Kidney capillary endothelial cell (primary cell): ENCODE measurements around the gene CLEC18C.
"Not testable (repeated sequence)": the region's sequence is repeated elsewhere in the genome, so short reads cannot be mapped to it uniquely, and the experiment has no call there.

Experiments
- DNase-seq: peaks from one replicate; pipeline ENCODE4 v3.0.0-alpha.2; 2018; ENCODE audit warnings: low spot score

CLEC18C gene

DNA sequence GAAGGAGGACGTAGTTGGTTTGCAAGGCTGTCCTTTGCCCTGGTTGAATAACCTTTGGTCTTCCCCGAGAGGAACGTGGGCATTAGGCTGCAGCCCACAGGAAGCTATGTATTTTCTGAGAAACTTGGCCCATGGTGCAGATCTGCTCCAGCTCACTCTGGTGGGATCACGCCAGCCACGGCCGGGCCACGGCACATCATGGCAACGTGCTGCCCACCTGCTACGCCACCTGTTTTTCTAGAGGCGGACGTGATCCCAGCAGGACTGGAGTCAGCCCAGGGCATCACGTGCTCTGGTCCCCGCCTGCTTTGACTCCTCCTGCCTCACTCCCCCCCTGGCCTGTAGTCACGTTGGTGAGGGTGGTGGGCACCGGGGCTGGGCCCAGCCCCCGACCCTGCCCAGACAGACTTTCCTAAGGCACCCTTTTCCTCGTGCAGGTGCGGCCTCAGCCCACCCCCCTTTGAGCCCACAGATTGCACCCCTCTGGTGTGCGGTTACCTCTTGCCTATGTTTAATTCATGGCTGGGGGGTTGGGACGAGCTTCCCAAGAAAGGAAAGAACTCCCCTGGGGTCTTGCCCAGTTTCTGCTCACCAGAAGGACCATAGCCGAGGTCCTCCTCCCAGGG, at the start of gene CLEC18C:
Gene CLEC18C (plus strand): TSS at position 576 of the 626 bp plus-strand sequence. CDS start 492 bp downstream, outside the sequence.
- not testable (repeated sequence) for DNase-seq

DNA sequence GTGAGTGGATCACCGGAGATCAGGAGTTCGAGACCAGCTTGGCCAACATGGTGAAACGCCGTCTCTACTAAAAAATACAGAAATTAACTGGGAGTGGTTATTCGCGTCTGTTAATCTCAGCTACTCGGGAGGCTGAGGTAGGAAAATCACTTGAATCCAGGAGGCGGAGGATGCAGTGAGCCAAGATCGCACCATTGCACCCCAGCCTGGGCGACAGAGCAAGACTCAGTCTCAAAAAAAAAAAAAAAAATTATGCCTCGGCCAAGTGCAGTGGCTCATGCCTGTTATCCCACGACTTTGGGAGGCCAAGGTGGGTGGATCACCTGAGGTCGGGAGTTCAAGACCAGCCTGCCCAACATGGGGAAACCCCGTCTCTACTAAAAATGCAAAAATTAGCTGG, 49.8 kb upstream of the CLEC18C start:
- not testable (repeated sequence) for DNase-seq

DNA sequence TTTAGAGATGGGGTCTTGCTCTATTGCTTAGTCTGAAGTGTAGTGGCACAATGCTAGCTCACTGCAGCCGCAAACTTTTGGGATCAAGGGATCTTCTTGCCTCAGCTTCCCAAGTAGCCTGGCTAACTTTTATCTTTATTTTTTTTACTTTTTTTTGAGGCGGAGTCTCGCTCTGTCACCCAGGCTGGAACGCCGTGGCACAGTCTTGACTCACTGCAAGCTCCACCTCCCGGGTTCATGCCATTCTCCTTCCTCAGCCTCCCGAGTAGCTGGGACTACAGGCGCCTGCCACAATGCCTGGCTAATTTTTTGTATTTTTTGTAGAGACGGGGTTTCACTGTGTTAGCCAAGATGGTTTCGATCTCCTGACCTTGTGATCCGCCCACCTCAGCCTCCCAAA, 47.4 kb upstream of the CLEC18C start:
- DNase-seq, result not testable (repeated sequence)

DNA sequence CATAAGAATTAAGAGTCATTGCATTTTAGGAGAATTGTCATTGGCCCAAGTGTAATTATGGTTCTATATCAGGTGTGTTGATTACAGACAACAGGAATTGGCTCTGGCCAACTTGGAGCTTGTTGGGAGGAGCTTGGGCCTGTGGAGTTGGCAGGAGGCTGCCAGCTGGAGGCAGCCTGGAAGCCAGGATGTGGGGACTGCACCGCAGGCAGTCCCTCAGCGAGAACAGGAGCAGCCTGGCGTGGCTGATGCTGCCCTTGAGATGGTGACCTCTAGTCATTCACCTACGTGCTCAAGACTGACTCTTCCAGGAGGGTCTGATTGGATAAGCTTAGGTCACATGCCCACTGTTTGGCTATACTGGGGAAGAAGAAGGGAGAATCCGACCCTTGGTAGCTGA, 45.9 kb upstream of the CLEC18C start:
- not testable (repeated sequence) for DNase-seq

DNA sequence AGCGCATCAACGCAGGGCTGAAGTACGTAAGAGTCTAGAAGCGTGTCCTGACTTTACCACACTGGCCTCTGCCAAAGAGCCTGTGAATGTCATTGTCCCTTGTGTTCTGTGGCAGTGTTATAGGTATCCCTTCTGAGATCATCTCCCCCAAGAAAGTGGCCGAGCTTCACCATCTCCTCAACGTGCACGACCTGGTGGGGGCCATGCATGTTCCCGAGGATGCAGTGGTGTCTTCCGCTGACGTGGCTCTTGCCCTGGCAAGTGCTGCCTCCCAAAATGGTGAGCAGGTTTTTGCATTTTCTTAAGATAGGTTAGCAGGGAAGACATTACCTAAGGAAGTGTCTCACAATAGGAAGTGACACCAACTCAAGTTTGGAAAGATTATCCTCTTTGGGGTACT, 44.7 kb upstream of the CLEC18C start:
- not testable (repeated sequence) for DNase-seq

DNA sequence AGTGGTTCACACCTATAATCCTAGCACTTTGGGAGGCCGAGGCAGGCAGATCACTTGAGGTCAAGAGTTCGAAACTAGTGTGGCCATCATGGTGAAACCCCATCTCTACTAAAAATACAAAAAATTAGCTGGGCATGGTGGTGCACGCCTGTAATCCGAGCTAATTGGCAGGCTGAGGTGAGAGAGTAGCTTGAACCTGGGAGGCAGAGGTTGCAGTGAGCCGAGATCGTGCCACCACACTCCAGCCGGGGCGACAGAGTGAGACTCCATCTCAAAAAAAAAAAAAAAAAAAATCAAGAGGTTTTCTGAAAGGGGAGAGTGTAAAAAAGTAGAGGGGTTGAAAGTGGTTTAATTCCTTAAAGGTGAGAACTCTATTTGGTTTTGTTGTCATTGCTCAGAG, 37.8 kb upstream of the CLEC18C start:
- not testable (repeated sequence) for DNase-seq

DNA sequence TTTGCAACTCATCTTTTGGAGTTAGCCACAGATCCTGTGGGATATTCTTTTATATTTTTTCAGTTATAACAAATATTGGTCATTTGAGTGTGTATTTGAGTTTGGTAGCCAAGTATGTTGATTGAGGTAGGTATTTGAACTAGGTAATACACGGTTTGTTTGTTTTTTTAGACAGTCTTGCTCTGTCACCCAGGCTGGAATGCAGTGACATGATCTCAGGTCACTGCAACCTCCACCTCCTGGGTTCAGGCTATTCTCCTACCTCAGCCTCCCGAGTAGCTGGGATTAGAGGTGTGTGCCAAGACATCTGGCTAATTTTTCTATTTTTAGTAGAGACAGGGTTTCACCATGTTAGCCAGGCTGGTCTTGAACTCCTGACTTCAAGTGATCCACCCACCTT, 37.0 kb upstream of the CLEC18C start:
- DNase-seq, result not testable (repeated sequence)

DNA sequence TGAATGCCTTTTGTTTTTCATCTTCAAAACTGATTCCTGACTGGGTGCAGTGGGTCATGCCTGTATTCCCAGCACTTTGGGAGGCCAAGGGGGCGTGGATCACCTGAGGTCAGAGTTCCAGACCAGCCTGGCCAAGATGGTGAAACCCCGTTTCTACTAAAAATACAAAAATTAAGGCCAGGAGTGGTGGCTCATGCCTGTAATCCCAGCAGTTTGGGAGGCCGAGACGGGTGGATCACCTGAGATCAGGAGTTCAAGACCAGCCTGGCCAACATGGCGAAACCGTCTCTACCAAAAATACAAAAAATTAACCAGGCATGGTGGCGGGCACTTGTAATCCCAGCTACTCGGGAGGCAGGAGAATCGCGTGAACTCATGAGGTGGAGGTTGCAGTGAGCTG, 30.8 kb upstream of the CLEC18C start:
- not testable (repeated sequence) for DNase-seq

DNA sequence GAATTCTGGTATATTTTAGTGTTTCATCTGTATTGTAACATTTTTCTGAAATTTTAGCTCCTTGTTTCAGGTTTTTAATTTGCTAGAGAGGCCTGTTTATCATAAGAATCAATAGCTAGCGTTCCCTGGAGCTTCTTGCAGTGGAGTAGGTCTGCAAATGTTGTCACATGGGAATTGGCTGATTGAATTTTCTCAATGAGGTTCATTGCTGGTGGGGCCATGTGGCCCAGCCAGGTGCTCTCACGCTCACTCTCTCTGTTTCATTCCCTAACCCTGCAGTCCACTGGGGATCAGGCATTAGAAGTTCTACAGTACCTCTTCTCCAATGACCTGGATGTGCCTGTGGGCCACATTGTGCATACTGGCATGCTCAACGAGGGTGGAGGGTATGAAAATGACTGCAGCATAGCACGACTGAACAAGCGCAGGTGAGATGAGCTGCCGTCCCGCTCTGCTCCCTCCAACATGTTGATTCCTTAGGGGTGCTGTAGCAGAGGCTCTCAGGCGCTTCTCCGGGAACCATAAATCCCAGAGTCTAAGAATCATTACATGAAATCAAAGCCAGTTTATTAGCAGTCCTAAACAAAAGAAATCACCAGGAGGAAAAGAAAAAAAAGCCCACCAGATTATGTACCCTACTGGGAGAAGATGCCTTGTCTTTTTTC, 30.2 kb upstream of the CLEC18C start:
- DNase-seq, result not testable (repeated sequence)

DNA sequence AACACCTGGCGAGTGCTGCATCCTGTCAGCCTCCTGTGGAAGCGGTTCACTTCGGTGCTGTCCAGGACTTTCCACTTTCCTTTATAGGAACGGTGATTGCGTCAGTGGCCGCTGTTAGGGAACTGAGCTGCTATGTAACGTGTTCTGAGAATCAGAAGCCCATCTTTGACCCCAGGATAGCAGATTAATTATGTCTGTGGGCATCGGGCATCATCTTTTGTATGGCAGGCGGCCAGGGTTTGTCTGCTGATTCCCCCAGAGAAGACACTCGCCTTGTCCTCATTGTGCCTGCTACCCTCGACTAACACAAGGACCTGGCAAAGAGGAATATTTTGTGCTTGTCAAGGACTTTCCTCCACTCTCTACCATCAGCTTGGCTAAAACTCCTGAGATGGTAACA, 25.7 kb upstream of the CLEC18C start:
- DNase-seq, result not testable (repeated sequence)

DNA sequence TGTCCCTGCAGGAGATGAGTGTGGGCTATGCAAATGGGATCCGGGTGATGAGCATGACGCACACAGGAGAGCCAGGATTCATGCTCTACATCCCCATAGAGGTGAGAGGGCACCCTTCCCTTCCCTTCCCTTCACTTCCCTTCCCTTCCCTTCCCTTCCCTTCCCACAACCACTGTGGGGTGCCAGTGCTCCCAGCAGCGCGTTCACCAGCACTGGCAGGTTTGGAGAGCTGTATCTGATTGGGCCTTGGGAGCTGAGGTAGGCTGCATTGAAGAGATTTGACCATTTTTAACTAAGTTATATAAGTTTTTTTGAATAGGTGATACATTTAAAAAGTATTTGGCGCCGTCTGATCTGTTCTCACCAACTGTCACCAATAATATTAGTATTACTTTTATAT, 25.1 kb upstream of the CLEC18C start:
- not testable (repeated sequence) for DNase-seq

DNA sequence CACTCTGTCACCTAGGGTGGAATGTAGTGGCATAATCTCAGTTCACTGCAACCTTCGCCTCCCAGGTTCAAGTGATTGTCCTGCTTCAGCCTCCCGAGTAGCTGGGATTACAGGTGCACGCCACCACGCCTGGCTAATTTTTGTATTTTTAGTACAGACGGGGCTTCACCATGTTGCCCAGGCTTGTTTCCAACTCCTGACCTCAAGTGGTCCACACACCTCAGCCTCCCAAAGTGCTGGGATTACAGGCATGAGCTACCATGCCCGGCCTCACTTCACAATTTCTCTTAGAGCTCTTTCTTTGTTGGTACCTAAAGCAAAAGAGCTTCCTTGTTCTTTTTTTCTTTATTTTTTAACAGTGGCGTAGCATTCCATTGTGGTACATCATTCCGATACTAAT, 24.3 kb upstream of the CLEC18C start:
- not testable (repeated sequence) for DNase-seq

DNA sequence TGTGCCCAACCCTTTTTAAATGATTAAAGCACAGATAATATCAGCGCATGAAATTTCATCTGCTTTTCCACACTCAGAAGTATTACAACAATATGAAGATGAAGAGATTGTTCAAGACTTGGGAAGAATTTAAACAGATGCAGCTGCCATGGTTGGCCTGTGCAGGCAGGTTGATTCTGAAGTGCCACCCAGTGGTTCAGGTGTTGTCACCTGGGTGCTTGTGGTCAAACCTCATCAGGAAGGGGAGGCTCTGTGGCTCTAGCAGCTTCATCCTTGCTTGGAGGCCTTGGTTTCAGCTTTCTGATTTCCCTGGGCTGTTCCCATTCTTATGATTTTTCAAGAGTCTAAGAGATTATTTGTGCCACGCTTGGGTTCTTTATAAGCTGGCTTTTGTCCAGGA, 22.2 kb upstream of the CLEC18C start:
- DNase-seq, result no peak

DNA sequence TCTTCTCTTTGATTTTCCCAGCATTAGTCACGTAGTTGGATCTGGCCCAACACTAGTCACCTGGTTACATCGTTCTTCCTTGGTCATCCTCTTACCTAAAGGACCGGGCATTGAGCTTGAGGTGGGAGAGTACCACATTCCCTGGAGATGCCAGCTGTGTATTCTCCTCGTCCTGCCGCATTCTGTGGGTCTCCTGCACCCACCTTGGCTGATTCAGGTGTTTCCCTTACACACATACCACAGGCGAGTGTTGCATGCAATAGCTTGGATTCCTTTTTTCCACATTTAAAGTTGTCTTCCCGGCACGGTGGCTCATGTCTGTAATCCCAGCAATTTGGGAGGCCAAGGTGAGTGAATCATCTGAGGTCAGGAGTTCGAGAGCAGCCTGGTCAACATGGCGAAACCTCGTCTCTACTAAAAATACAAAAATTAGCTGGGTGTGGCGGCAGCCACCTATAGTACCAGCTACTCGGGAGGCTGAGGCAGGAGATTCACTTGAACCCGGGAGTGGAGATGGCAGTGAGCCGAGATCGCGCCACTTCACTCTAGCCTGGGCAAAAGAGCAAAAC, 21.6 kb upstream of the CLEC18C start:
- no peak for DNase-seq

DNA sequence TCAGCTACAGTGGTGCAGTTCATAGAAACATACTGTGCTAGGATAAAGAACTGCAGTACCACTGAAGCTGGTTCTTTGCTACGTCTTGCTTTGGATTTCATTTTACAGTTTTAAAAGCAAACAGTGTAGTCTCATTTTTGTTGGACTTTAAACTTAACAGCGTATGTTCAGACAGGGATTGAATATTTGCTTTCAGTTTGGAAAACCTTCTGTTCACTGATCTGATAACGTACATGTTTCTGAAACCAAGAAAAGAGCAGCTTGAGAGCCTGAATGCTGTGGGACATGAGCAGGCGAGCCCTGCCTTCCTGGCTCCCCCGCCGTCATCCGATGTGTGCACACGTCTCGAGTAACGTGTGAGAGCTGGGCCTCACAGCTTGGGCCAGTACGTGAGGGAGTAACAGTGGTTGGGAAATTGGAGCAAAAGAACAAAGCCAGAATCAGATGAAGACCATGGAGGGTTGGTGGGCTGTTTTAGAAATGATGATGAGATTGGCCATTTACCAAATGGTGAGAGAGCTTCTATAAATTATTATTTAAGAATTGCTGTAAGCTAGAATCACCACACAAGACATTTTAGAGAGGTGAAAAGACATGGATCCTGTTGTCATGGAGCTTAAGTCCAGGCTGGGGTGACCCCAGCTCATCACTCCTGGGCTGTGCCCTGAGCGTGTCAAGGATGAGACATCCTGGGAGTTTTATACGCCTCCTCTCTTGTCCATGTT, 20.8 kb upstream of the CLEC18C start:
- no peak for DNase-seq

DNA sequence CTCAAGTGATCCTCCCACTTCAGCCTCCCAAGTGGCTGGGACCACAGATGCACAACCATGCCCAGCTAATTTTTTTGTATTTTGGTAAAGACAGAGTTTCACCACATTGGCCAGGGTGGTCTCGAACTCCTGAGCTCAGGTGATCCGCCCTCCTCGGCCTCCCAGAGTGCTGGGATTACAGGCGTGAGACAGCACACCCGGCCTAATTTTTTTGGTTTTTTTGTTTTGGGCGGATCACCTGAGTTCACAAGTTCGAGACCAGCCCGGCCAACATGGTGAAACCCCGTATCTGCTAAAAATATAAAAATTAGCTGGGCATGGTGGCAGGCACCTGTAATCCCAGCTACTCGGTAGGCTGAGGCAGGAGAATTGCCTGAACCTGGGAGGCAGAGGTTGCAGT, 18.9 kb upstream of the CLEC18C start:
- not testable (repeated sequence) for DNase-seq

DNA sequence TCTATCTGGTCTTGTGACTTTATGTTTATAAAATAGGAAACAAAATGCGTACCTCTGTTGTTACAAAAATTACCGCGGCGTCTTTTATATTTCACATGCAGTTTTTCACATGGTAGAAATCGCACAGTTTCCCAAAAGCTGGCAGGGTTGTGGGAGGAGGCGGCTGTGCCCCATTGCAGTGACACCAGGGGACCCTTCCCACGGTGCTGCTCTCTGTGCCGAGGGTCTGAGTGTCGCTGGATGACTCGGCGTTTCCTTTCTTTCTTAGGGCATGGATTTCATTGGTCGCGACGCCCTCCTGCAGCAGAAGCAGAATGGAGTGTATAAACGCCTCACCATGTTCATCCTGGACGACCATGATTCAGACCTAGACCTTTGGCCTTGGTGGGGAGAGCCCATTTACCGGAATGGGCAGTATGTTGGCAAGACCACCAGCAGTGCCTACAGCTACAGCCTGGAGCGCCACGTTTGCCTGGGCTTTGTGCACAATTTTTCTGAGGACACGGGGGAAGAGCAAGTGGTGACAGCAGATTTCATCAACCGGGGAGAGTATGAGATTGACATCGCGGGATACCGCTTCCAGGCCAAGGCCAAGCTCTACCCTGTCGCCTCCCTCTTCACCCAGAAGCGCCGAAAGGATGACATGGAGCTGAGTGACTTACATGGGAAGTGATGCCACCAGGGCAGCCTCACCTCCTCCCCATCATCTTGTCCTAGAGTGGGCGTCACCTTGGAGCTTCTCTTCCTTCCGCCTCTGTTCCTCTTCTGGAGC, 17.2 kb upstream of the CLEC18C start:
- DNase-seq, result no peak

DNA sequence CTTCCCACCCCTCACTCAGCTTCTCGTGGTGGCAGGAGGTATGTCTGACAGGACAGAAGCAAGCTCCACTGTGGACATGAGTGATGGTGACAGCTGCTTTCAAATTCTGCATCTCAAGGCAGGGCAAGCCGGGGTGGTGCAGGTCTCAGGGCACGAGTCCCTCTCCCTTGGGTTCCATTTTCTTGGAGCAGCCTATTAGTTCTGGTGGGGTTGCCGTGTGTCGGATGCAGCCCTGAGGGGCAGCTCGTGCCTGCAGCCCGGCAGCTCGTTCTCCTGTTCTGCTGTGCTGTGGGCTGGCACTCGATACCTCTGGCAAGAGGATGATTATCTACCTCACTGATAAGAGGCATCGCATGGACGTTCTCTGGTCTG, 16.5 kb upstream of the CLEC18C start:
- DNase-seq, result no peak

DNA sequence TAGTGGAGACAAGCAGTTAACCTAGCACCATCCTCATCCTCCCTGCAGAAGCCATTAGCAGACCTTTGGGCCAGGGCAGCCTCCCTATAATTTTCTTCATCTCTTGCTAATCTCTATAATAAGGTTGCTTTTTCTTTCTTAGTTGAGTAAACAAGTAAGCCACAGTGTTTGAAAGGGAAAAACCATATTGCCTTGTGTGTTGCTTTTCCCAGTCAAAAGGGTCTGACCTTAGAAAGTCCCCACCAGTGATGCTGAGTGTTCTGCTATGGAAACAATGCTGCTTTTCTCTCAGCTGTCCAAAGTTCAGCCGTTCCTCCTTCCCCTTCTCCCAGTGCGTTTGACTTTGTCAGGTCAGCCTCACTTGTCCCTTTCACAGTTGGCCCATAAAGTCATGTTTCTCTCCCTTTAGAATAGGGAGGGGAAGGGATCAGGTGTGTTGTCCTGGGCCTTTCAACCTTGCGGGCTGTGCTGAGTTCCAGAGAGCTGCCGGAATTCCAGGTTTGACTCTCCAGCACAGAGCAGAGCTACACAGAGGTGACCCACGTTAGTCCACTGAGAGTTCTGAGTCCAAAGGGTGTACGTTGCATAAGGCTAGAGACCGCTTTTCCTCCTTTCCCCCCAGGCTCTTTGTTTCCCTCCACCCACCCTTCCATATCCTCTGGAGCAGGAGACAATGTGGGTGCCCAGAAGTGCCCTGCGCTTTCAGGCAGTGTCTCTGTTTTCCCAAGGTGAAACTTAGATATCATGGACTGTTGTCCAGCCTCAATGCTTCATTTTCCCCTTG, 15.9 kb upstream of the CLEC18C start:
- no peak for DNase-seq

DNA sequence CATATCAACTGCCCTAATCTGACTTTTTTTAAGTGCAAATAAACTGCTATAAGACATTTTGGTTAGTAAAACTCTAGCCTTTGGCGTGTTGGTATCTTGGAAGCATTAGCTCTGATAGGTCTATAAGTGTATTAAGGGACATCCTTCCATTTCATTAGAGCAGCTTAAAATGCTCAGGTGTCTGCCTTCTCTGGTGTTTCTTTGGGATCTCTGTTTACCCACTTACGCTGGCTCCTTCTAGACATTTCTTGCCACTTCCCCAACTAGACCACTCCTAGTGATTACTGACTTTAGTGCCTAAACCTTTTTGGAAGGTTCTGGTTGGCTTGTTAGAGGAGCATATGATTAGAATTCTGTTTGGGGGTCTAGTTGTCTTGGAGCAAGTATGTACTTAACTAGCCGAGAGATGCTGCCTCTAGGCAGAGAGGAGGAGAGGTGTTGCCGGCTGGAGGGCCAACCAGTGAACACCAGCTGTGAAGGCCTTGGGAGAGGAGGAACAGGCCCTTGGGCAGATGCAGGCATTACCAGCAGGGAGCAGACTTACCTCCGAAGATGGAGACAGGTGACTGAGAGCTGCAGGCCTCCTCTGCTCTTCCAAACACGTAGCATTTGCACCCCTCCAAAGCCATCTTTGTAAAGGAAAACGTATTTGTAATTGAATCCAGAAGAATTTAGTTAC, 15.2 kb upstream of the CLEC18C start:
- no peak for DNase-seq
